Measurements from ENCODE around the gene TMX2.
"Not testable (repeated sequence)": the region's sequence is repeated elsewhere in the genome, so short reads cannot be mapped to it uniquely, and the experiment has no call there.

The TMX2 gene, protein sequence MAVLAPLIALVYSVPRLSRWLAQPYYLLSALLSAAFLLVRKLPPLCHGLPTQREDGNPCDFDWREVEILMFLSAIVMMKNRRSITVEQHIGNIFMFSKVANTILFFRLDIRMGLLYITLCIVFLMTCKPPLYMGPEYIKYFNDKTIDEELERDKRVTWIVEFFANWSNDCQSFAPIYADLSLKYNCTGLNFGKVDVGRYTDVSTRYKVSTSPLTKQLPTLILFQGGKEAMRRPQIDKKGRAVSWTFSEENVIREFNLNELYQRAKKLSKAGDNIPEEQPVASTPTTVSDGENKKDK

DNA sequence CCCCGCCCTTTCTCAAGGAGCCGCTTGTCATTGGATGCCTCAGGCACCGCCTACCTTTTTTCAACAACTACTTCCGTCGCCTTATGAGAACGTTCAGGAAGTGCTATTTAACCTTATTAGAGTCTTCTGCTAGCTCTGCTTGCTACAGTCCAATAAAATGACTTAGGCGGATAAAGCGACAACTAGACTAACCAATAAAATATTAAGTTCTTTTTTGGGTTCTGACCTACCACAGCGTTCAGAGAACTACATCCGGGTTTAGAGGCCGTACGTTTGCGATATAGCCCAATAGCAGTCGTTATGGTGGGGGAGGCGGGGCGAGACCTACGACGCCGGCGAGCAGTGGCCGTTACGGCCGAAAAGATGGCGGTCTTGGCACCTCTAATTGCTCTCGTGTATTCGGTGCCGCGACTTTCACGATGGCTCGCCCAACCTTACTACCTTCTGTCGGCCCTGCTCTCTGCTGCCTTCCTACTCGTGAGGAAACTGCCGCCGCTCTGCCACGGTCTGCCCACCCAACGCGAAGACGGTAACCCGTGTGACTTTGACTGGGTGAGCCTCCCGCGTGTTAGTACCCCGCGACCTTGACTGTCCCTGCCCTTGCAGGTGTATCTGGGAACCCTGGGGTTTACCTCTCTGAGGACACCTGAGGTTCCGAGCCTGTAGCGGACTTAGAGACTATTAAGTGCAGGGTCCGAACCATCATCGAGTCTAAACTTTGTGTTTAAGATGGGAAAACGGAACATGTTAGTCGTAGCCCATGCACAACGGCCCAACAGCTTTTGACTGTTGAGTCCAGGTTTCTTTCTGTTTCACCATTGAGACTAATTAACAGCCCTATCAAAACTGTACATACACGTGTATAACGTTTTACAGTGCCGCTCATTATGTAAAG lies at the start of gene TMX2:
TMX2 (plus strand) TSS at position 338 of the 895 bp plus-strand sequence; CDS start at position 364, 26 bp downstream.
- peak; percentile 81 for DNase-seq (ENCODE audit: low read depth)

DNA sequence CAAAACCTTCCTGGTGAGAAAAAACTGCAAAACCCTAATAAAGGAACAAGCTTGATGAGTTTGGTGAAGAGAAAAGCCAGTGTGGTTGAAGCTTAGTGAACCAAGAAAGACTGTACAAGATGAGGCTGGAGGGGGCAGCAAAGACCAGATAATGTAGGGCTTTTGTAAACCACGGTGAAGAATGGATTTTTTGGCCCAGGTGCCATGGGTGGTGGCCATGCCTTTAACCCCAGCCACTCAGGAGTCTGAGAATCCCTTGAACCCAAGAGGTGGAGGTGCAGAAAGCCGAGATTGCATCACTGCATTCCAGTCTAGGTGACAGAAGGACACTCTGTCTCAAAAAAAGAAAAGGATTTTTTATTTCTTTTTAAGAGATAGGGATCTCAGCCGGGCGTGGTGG lies 49.5 kb upstream of the TMX2 start:
- DNase-seq (ENCODE audit: low read depth), result no peak

DNA sequence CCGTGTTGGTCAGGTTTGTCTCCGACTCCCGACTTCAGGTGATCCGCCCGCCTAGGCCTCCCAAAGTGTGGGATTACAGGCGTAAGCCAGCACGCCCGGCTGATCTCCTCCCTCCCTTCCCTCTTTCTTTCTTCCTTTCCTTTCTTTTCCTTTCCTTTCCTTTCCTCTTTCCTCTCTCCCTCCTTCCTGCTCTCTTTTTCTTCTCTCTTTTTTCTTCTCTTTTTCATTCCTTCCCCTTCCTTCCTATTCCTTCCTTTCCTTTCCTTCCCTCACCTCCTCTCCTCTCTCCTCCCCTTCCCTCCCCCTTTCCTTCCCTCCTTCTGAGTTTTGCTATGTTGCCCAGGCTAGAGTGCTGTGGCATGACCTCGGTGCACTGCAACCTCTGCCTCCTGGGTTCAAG lies 48.4 kb upstream of the TMX2 start:
- DNase-seq (ENCODE audit: low read depth), result no peak

DNA sequence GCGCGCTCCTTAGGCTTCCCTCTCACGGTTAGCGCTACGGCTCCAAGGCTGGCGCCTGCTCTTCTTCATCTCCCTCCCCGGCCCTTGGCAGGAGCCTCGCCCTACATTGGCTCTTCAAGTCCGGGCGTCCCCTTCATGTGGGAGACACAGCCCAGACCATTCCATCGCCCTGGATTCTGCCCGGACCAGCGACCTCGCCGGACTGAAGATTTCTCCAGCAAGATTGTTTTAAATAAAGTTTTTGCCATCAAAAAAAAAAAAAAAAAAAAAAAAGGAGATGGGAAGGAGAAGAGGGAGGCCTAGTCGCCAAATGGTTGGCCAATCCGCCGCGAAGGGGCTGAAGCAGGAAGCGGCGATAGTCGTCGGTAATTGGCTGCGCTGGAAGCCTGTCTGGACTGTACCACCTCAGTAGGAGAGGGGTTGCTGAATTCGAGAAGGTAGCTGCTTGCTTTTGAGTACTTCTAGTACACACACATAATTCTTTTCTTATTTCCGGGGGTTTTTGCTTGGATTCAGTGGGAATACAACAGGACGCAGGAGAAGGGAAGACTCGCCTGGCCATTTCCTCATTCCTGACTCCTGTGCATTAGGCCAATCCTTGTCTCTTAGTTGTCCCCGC lies 45.2 kb upstream of the TMX2 start:
- peak; percentile 83 for DNase-seq (ENCODE audit: low read depth)

DNA sequence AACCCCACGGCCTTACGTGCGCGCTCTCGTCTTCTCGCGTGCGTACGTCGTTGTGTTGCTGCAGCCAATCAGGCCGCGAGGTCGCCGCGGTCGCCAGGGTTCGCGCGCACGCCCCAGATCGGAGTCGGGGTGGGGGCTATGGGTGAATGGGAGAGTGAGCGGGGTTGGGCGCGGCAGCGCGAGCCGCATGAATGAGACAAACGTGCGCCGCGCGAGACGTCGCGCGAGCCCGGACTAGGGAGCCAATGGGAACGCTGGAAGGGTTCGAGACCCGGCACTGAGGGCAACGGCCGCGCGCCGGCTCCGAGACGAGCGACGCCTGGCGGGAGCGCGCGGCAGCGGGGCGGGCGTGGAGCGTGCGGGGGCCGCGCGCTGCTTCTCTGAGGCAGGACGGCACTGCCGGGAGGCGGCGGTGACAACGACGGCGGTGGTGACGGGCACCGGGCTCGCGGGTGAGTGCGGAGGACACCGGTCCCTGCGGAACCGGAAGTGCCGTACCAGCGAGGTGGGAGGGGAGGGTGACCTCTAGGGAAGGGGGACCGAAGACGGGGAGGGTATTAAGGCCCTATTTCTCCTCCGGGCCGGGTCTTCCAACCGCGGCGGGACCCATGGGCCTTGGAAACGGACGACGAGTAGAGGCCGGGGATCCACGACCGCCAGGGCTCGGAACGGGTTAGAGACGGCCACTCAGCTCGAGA lies 44.5 kb upstream of the TMX2 start, which contains the start of gene ZDHHC5:
ZDHHC5 (plus strand) TSS at position 379 of the 698 bp plus-strand sequence. CDS start 4,977 bp downstream, outside the sequence.
- DNase-seq (ENCODE audit: low read depth), result peak; percentile 97

DNA sequence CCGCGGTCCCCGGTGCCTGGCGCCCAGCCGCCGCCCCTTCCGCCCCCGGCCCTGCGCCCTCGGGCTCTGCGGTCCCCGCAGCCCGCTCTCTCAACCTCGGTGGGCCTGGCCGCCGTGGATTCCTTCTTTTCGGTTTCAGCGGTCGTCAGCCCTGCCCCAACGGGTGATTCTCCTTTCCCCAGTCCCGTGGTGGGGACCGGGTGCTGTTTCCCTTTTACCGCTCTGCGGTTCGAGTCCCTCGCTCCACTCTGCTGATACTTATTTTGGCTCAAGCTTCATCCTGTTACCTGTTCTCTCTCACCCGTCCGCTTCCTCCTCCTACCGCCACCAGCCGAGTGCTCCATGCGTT lies 44.0 kb upstream of the TMX2 start:
- DNase-seq (ENCODE audit: low read depth), result peak; percentile 21

DNA sequence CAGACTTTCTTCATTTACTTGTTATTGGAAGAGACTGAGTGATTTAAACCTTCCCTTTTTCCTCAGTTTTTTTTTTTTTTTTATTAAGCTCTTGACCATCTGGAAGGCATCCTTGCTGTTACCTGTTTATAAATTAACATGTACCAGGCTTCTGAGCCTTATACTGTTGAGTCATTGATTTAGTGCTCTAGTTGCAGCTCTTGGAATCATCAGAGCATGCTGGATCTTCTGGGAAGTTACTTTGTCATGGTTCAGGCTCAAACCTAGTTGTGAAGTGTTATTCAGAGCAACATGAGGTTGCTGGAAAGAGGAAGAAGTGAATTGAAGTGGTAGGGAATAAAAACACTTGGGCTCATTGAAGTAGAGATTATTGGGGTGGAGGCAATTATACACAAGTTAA lies 38.1 kb upstream of the TMX2 start:
- DNase-seq (ENCODE audit: low read depth), result no peak

DNA sequence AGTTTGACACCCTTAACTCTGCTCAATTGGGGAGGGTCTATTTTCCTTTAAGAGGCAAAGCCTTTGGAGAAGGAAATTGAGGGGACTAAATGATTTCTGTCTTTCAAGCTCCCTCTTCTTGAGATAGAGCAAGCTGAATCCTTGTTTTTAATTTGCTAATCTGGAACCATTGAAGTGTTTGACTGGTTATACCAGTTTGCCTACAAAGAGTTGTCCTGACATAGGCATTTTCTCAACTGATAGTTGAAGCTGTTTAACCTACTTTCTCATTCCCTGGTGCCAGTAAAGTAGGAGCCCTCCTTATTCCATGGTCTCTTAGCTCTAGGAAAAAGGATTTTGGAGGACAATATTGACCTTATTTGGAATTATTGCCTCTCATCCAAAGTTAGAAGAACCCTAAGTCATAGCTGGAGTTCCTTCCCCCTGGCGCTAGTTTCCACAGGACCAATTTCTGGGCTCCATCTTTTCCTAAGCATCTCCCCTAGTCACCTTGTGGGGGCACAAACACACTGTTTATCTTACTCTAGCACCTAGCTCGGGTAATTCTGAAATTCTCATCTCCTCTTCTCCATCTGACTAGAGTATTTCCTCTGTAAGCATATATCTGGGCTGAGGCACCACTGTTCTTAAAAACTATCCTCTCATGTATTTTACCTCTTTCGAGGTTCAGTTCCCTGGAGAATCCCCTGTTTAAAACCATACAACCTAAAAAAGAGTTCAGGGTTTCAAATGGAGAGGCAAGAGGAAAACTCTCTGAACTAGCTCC lies 37.0 kb upstream of the TMX2 start:
- no peak for DNase-seq (ENCODE audit: low read depth)

DNA sequence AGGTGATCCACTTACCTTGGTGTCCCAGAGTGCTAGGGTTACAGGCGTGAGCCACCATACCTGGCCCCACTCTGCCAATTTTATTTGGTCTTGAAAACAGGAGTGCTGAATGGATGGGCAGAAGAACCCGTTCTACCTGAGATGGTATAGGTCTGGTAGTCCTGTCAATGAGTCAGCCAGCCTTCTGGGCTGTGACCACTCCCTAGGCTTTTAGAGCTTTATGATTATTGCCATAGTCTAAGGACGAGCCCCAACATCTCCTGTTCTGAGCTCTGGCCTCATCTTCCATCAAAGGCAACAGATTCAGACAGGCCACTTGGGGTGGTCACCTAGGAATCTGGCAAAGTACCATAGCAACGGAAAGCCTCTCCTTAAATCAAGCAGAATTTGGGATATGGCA lies 33.0 kb upstream of the TMX2 start:
- no peak for DNase-seq (ENCODE audit: low read depth)

DNA sequence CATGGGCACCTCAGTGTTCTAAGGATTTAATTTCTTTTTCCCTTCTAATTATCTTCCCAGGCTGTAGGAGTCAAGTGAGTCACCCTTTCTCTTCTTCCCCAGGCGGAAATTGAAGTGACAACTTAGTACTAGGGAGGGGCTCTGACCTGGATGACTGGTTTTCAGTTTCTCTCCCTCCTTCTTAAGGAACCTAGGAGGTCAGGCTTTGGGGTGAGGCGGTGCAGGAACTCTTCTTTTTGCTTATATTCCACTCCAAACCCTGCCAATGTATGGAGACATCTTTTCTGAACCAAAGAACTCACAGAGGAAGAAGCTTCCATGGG lies 31.9 kb upstream of the TMX2 start:
- no peak for DNase-seq (ENCODE audit: low read depth)

DNA sequence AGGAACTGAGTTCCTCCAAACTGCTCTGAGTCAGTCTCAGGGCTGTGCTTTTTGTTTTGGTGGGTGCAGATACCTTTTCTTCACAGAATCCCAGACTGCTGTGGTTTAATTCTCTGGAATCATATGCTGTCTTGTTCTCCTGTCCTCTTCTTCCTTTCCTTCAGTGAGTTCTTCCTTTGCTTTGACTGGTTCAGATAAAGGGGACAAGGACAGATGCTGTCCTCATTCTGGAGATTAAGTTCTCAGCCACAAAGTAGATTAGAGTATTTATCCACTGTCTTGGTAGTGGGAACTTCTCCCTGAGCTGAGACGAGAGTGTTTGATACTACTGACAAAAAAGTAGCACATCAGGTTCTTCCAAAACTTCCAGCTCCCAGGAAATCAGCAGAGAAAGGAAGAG lies 31.2 kb upstream of the TMX2 start:
- DNase-seq (ENCODE audit: low read depth), result no peak

DNA sequence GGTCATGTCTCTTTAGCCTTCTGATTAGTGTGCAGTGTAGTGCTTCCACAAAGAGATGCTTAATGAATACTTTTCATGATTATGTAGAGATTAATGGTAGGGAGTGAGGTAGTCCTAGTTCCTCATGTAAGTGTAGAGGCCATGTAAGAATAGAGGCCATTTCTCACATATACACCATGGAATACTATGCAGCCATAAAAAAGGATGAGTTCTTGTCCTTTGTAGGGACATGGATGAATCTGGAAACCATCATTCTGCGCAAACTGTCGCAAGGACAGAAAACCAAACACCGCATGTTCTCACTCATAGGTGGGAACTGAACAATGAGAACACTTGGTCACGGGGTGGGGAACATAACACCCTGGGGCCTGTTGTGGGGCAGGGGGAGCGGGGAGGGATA lies 21.9 kb upstream of the TMX2 start:
- not testable (repeated sequence) for DNase-seq (ENCODE audit: low read depth)

DNA sequence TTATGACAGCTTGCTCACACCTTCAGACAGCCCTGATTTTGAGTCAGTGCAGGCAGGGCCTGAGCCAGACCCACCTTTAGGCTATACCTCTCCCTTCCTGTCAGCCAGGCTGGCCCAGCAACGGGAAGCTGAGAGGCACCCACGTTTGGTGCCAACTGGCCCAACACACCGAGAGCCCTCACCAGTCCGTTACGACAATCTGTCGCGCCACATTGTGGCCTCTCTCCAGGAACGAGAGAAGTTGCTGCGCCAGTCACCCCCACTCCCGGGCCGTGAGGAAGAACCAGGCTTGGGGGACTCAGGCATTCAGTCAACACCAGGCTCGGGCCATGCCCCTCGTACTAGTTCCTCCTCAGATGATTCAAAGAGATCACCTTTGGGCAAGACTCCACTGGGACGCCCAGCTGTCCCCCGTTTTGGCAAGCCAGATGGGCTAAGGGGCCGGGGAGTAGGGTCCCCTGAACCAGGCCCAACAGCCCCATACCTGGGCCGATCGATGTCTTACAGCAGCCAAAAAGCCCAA lies 13.5 kb upstream of the TMX2 start:
- DNase-seq (ENCODE audit: low read depth), result no peak

DNA sequence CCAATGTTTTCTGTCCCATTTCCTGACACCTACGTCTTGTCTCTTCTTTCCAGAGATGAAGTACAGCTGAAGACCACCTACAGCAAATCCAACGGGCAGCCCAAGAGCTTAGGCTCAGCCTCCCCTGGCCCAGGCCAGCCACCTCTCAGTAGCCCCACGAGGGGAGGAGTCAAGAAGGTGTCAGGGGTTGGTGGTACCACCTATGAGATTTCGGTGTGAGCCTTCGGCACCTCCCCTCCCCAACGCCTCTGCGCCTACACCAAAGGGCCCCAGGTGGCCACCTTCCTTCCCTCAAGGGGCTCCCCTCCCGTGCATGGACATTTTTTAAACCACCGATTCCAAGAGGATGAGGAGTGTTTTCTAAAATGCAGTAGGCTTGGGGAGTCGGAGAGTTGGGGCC lies 12.6 kb upstream of the TMX2 start:
- DNase-seq (ENCODE audit: low read depth), result no peak

DNA sequence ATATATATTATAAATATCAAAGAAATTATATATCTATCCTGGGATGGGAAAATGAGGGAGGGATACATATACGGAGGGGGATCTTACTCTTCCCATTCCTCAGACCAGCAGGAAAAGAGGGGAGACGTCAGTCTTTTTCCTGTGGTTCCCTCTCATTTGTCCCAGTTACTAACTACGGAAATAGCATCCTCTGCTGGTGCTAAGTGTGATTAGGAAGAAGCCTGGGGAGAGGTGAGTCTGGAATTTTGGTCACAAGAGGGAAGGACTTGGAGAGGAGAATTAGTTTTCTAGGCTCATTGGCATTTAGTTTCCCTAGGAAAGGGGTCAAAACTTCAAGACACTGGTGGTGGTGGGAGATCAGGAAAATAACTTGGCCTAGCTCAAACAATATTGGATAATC lies 12.0 kb upstream of the TMX2 start:
- no peak for DNase-seq (ENCODE audit: low read depth)

DNA sequence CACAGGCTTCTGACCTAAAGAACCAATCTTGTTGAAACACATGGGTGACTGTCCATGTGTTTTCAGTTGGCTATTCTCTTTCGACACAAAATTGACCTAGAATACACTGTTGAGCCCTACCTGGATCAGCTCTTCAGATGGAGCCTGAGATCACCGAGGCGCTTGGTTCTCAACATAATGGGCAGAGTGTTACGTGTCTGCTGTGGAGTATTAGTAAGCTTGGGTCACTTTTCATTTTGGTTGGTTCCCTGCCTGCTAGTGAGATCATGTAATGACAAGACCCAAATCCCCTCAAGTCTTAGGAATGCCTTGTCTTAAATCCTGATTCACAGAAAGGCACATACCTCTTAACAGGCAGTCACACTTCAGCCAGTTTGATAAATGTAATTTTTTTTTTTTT lies 9.1 kb upstream of the TMX2 start:
- DNase-seq (ENCODE audit: low read depth), result no peak

DNA sequence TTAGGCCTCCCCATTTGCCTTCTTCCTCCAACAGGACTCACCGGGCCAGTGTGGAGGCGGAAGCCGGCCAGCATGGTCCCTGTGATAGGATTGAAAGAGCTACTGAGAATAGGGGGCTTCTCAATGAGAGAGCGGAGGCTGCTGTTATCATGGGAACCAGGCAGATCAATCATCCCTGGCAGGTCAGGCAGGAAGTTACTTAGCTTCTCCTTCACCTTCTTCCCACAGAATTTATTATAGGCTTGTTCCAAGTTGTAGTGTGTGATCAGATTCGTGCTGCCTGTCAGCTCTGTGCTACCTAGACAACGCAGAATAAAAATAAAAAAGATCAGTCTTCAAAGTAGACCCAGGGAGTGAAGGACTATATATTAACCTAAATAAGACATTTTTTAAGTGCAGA lies 7.5 kb upstream of the TMX2 start:
- no peak for DNase-seq (ENCODE audit: low read depth)

DNA sequence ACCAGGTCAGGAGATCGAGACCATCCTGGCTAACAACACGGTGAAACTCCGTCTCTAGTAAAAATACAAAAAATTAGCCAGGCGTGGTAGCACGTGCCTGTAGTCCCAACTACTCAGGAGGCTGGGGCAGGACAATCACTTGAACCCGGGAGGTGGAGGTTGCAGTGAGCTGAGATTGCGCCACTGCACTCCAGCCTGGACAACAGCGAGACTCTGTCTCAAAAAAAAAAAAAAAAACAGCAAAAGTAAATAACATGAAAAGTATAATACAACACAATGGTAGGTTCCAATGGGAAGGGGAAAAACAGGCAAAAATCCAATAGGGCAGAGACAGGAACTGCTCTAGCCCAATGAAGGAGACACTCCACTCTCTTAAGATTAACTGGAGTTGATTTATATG lies 7.0 kb upstream of the TMX2 start:
- not testable (repeated sequence) for DNase-seq (ENCODE audit: low read depth)

DNA sequence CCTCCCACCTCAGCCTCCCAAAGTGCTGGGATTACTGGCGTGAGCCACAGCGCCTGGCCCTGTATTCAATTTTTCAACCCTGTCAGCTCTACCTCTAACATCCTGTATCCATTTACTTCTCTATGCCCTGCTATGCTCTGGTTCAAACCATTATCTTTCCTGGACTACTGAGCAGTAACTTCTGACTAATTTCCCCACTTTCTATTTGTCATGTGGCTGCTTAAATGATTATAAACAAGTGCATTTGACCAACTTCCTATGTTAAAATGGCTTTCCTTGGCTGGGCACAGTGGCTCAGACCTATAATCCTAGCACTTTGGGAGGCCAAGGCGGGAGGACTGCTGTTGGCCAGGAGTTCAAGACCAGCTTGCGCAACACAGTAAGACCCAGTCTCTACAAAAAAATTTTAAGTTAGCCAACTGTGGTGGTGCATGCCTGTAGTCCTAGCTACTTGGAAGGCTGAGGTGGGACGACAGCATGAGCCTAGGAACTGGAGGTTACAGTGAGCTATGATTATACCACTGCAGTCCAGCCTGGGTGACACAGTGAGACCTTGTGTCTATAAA lies 2.5 kb upstream of the TMX2 start:
- no peak for DNase-seq (ENCODE audit: low read depth)

DNA sequence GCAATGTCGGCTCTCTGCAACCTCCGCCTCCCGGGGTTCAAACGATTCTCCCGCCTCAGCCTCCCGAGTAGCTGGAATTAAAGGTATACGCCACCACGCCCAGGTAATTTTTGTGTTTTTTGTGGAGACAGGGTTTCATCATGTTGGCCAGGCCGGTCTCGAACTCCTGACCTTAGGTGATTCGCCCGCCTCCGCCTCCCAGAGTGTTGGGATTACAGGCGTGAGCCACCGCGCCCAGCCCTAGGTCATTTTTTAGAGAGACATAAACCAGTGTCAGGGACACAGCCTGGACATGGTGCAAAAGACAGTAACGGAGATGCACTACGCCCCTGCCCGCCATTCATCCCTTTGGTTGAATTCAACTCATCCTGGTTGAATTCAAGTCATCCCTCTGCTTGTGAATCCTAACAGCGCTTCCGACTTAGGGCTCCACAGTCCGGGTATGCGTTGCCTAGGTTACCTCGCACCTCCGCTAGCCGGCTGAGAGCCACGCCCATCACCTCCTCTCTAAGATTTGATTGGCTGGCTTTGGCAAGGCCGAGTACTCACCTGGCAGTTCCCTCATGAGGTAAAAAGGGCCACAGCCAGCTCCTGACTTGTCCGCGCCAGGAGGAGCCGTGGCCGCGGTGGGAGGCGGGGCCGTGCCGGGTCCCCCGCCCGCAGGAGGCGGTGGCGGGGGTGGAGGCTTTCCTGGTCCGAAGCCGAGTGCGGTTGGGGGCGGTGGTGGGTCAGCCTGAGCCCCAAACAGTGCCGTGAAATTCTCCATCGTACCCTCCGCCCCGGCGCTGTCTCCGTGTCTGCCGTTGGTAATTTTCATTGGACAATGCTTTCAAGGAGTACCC lies 758 bp upstream of the TMX2 start, which contains the start of gene MED19:
MED19 (minus strand) TSS at position 802 of the 842 bp plus-strand sequence; CDS start at position 766, 36 bp downstream.
- peak; percentile 57 for DNase-seq (ENCODE audit: low read depth)

Data from activated T-cell treated with anti-CD3 and anti-CD28 coated beads for 1 hour (primary cell).